NT2/D1 (cell line): ENCODE measurements around the gene HSPA12B.

ENCODE experiments used
- YY1 ChIP-seq: IDR thresholded peaks from 2 replicates; pipeline ENCODE4 v1.6.1; 2011; ENCODE audit not compliant: insufficient read length, insufficient read depth
- ZNF274 ChIP-seq: IDR thresholded peaks from 2 replicates; pipeline ENCODE4 v1.6.1; 2011; ENCODE audit warnings: mild to moderate bottlenecking, low read depth, low read length

- no peak for TF ChIP-seq YY1
- no peak for TF ChIP-seq ZNF274
Measured at GRCh38 chr20:3795511-3796468, 63.3 kb downstream of the HSPA12B start, which contains the start of gene CDC25B.
